ENCODE results near the gene SEC31B.

The SEC31B gene

GRCh38 chr10:100551196-100551595 is 31.5 kb upstream of the SEC31B start:
- Histone ChIP-seq H3K36me3 (ENCODE audit: control insufficient read depth in 2 of 2, insufficient read depth in 1 of 2, low read length in 2 of 2) (peaks cover 15 to 77% of the 10 kb centered on the region in 2 experiments), H3K4me3 (ENCODE audit: low read depth, low read length) (no peak overlapping the region), H3K4me1 (ENCODE audit: control insufficient read depth, insufficient read depth, low read length) (no peaks in the 10 kb centered on the region), H3K27ac (ENCODE audit: extremely low read depth, low read depth, low read length) (no peak overlapping the region), H3K9me3 (ENCODE audit: control insufficient read depth, insufficient read depth, low read depth, low read length) (no peaks in the 10 kb centered on the region)
- ChIA-PET CTCF (interaction anchor here (0.6 to 3.6 kb wide), 5 partner anchors 10 to 320 kb away, joined by 3 to 17 read pairs (median 8); partner anchors contain the start of gene HIF1AN), POLR2A (interaction anchor here (1.0 to 1.3 kb wide), 2 partner anchors 9 to 15 kb away, joined by 3 read pairs; partner anchors contain the start of gene HIF1AN)
- no peak for TF ChIP-seq OVOL3 (tag by site-specific recombination; IDR thresholded peaks at IDR 0.05)
- no peak for TF ChIP-seq ZSCAN30 (tag by site-specific recombination; IDR thresholded peaks at IDR 0.05)
- TF ChIP-seq ZNF302 (tag by site-specific recombination; IDR thresholded peaks at IDR 0.05; ENCODE audit: low read depth) = no peak
- TF ChIP-seq GLIS2 (tag by site-specific recombination; IDR thresholded peaks at IDR 0.05) = no peak
- no peak for TF ChIP-seq SCRT2 (tag by site-specific recombination; IDR thresholded peaks at IDR 0.05)
- TF ChIP-seq ZNF48 (tag by site-specific recombination; IDR thresholded peaks at IDR 0.05) = no peak
- TF ChIP-seq HOXD13 (CRISPR knock-in tag; IDR thresholded peaks at IDR 0.05; ENCODE audit: borderline replicate concordance) = no peak

GRCh38 chr10:100544950-100545349 is 25.3 kb upstream of the SEC31B start:
- CTCF ChIA-PET = interaction anchor here (0.6 to 2.4 kb wide), 5 partner anchors 9 to 325 kb away, joined by 3 to 8 read pairs (median 3); partner anchors contain the start of gene HIF1AN
- no peaks in the 10 kb centered on the region for H3K9me3 ChIP-seq (ENCODE audit: control insufficient read depth, insufficient read depth, low read depth, low read length)
- H3K4me1 ChIP-seq (ENCODE audit: control insufficient read depth, insufficient read depth, low read length) = no peaks in the 10 kb centered on the region
- TF ChIP-seq ZNF223 (tag by site-specific recombination; IDR thresholded peaks at IDR 0.05) (no peak), ZNF341 (tag by site-specific recombination; IDR thresholded peaks at IDR 0.05; ENCODE audit: low read depth) (peak; percentile 54), ZNF600 (tag by site-specific recombination; IDR thresholded peaks at IDR 0.05) (peak; percentile 51; the same call in 1 of the 2 replicates), ZBTB17 (tag by site-specific recombination; IDR thresholded peaks at IDR 0.05) (0 out of 2 replicates have a peak, but pooled peaks have one; percentile 18)
- no peak overlapping the region for H3K27ac ChIP-seq (ENCODE audit: extremely low read depth, low read depth, low read length)
- H3K4me3 ChIP-seq (ENCODE audit: low read depth, low read length) = no peak overlapping the region
- POLR2A ChIA-PET = interaction anchor here (1.1 to 2.7 kb wide), 2 partner anchors 9 to 10 kb away, joined by 5 to 19 read pairs; partner anchors contain the start of gene HIF1AN
- H3K36me3 ChIP-seq (ENCODE audit: control insufficient read depth in 2 of 2, insufficient read depth in 1 of 2, low read length in 2 of 2) = peaks cover 49 to 94% of the 10 kb centered on the region in 2 experiments

DNA sequence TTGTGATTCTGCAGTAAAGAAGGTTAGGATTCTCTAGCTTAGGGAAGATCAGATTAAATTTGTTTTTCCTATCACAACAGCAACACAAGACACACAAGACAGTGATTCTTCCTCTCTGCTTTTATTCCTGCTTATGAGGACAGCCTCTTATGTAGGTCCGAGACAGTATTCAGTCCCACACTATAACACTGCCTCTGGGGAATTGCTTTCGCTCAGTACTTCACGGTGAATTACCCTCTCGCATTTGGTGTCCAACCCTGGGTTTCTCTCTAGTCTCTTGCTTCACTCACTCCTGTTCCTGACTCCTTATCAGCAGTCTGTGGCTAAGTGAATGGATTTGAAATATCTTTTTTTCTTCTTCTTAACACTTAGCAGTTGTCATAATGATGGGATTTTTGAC is 17.8 kb upstream of the SEC31B start:
- CTCF ChIA-PET = interaction anchor here (1.0 to 4.5 kb wide), 4 partner anchors 19 to 341 kb away, joined by 3 to 30 read pairs (median 10); no protein-coding TSS in a partner anchor
- H3K9me3 ChIP-seq (ENCODE audit: control insufficient read depth, insufficient read depth, low read depth, low read length) = no peaks in the 10 kb centered on the region
- no peak overlapping the region for H3K4me3 ChIP-seq (ENCODE audit: low read depth, low read length)
- peaks cover 15% of the 10 kb centered on the region for H3K4me1 ChIP-seq (ENCODE audit: control insufficient read depth, insufficient read depth, low read length)
- H3K36me3 ChIP-seq (ENCODE audit: control insufficient read depth in 2 of 2, insufficient read depth in 1 of 2, low read length in 2 of 2) = peaks cover 36 to 46% of the 10 kb centered on the region in 2 experiments
- H3K27ac ChIP-seq (ENCODE audit: extremely low read depth, low read depth, low read length) = no peak overlapping the region
- POLR2A ChIA-PET = no interaction called here
- TF ChIP-seq ZNF76 (tag by site-specific recombination; IDR thresholded peaks at IDR 0.05; ENCODE audit: borderline replicate concordance, low read depth) (no peak), OVOL3 (tag by site-specific recombination; IDR thresholded peaks at IDR 0.05) (no peak), ZBTB49 (tag by site-specific recombination; IDR thresholded peaks at IDR 0.05; ENCODE audit: low read depth) (no peak), ZSCAN4 (tag by site-specific recombination; IDR thresholded peaks at IDR 0.05) (no peak), ZBTB7A (tag by site-specific recombination; IDR thresholded peaks at IDR 0.05; ENCODE audit: low read depth) (no peak), ZNF510 (tag by site-specific recombination; IDR thresholded peaks at IDR 0.05; ENCODE audit: insufficient replicate concordance) (no peak), ZNF521 (tag by site-specific recombination; IDR thresholded peaks at IDR 0.05) (no peak), ZNF704 (tag by site-specific recombination; IDR thresholded peaks at IDR 0.05) (no peak), ELK4 (IDR thresholded peaks at IDR 0.05; ENCODE audit: borderline replicate concordance, low read depth, low read length) (no peak), TRIM28 (IDR thresholded peaks at IDR 0.05; ENCODE audit: borderline replicate concordance, low read length) (no peak), ZNF558 (tag by site-specific recombination; IDR thresholded peaks at IDR 0.05) (no peak), ZFP41 (tag by site-specific recombination; IDR thresholded peaks at IDR 0.05; ENCODE audit: borderline replicate concordance) (no peak), REPIN1 (tag by site-specific recombination; IDR thresholded peaks at IDR 0.05; ENCODE audit: low read depth) (no peak), HOXD13 (CRISPR knock-in tag; IDR thresholded peaks at IDR 0.05; ENCODE audit: borderline replicate concordance) (no peak)
- TF ChIP-seq, protein P1, sequence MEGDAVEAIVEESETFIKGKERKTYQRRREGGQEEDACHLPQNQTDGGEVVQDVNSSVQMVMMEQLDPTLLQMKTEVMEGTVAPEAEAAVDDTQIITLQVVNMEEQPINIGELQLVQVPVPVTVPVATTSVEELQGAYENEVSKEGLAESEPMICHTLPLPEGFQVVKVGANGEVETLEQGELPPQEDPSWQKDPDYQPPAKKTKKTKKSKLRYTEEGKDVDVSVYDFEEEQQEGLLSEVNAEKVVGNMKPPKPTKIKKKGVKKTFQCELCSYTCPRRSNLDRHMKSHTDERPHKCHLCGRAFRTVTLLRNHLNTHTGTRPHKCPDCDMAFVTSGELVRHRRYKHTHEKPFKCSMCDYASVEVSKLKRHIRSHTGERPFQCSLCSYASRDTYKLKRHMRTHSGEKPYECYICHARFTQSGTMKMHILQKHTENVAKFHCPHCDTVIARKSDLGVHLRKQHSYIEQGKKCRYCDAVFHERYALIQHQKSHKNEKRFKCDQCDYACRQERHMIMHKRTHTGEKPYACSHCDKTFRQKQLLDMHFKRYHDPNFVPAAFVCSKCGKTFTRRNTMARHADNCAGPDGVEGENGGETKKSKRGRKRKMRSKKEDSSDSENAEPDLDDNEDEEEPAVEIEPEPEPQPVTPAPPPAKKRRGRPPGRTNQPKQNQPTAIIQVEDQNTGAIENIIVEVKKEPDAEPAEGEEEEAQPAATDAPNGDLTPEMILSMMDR (tag by site-specific recombination; IDR thresholded peaks at IDR 0.05) = no peak

All from HEK293 (cell line).